ENCODE data around the gene CCBE1.

DNA sequence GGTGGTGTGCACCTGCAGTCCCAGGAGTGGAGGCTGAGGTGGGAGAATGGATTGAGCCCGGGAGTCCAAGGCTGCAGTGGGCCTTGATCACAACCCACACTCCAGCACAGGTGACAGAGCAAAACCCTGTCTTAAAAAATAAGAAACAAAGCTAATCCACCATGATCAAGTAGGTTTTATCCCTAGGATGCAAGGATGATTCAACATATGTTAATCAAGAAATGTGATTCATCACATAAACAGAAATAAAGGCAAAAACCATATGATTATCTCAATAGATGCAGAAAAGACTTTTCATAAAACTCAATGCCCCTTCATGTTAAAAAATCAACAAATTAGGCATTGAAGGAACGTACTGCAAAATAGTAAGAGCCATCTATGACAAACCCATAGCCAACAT is 58.1 kb downstream of the CCBE1 start:
- TF ChIP-seq, protein P1, sequence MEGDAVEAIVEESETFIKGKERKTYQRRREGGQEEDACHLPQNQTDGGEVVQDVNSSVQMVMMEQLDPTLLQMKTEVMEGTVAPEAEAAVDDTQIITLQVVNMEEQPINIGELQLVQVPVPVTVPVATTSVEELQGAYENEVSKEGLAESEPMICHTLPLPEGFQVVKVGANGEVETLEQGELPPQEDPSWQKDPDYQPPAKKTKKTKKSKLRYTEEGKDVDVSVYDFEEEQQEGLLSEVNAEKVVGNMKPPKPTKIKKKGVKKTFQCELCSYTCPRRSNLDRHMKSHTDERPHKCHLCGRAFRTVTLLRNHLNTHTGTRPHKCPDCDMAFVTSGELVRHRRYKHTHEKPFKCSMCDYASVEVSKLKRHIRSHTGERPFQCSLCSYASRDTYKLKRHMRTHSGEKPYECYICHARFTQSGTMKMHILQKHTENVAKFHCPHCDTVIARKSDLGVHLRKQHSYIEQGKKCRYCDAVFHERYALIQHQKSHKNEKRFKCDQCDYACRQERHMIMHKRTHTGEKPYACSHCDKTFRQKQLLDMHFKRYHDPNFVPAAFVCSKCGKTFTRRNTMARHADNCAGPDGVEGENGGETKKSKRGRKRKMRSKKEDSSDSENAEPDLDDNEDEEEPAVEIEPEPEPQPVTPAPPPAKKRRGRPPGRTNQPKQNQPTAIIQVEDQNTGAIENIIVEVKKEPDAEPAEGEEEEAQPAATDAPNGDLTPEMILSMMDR (IDR thresholded peaks at IDR 0.05; ENCODE audit: insufficient read depth, low read length): no peak
- TF ChIP-seq SPI1 (IDR thresholded peaks at IDR 0.05; ENCODE audit: borderline replicate concordance, low read depth) (no peak), GABPA (IDR thresholded peaks at IDR 0.05; ENCODE audit: low read depth) (no peak)
- TF ChIP-seq, protein P2, sequence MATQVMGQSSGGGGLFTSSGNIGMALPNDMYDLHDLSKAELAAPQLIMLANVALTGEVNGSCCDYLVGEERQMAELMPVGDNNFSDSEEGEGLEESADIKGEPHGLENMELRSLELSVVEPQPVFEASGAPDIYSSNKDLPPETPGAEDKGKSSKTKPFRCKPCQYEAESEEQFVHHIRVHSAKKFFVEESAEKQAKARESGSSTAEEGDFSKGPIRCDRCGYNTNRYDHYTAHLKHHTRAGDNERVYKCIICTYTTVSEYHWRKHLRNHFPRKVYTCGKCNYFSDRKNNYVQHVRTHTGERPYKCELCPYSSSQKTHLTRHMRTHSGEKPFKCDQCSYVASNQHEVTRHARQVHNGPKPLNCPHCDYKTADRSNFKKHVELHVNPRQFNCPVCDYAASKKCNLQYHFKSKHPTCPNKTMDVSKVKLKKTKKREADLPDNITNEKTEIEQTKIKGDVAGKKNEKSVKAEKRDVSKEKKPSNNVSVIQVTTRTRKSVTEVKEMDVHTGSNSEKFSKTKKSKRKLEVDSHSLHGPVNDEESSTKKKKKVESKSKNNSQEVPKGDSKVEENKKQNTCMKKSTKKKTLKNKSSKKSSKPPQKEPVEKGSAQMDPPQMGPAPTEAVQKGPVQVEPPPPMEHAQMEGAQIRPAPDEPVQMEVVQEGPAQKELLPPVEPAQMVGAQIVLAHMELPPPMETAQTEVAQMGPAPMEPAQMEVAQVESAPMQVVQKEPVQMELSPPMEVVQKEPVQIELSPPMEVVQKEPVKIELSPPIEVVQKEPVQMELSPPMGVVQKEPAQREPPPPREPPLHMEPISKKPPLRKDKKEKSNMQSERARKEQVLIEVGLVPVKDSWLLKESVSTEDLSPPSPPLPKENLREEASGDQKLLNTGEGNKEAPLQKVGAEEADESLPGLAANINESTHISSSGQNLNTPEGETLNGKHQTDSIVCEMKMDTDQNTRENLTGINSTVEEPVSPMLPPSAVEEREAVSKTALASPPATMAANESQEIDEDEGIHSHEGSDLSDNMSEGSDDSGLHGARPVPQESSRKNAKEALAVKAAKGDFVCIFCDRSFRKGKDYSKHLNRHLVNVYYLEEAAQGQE (IDR thresholded peaks at IDR 0.05; ENCODE audit: insufficient replicate concordance, low read depth): no peak

All from HL-60 (cell line).